Measurements from ENCODE around the gene SENP2.
A peak's percentile ranks its signal among the peaks of the same experiment; 100 is the strongest.

Gene SENP2

DNA sequence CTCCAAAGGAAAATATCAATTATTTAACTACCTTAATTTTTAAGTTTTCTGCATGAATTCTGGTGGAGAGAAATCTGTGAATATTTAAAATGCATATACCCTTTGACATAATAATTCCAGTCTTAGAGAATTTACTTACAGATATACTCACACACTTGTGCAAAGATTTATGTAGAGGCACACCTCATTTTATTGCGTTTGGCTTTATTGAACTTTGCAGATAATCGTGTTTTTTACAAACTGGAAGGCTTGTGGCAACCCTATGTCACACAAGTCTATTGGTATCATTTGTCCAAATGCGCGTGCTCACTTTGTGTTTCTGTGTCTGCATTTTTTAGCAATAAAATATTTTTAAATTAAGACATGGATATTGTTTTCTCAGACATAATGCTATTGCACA is 81.5 kb downstream of the SENP2 start:
- TF ChIP-seq NFIC (IDR thresholded peaks at IDR 0.05) = no peak
- no peak for TF ChIP-seq FOXM1 (IDR thresholded peaks at IDR 0.05; ENCODE audit: borderline replicate concordance, low read depth)
- TF ChIP-seq, protein P1, sequence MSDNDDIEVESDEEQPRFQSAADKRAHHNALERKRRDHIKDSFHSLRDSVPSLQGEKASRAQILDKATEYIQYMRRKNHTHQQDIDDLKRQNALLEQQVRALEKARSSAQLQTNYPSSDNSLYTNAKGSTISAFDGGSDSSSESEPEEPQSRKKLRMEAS (IDR thresholded peaks at IDR 0.05) = no peak
- TF ChIP-seq, protein P2, sequence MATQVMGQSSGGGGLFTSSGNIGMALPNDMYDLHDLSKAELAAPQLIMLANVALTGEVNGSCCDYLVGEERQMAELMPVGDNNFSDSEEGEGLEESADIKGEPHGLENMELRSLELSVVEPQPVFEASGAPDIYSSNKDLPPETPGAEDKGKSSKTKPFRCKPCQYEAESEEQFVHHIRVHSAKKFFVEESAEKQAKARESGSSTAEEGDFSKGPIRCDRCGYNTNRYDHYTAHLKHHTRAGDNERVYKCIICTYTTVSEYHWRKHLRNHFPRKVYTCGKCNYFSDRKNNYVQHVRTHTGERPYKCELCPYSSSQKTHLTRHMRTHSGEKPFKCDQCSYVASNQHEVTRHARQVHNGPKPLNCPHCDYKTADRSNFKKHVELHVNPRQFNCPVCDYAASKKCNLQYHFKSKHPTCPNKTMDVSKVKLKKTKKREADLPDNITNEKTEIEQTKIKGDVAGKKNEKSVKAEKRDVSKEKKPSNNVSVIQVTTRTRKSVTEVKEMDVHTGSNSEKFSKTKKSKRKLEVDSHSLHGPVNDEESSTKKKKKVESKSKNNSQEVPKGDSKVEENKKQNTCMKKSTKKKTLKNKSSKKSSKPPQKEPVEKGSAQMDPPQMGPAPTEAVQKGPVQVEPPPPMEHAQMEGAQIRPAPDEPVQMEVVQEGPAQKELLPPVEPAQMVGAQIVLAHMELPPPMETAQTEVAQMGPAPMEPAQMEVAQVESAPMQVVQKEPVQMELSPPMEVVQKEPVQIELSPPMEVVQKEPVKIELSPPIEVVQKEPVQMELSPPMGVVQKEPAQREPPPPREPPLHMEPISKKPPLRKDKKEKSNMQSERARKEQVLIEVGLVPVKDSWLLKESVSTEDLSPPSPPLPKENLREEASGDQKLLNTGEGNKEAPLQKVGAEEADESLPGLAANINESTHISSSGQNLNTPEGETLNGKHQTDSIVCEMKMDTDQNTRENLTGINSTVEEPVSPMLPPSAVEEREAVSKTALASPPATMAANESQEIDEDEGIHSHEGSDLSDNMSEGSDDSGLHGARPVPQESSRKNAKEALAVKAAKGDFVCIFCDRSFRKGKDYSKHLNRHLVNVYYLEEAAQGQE (IDR thresholded peaks at IDR 0.05; ENCODE audit: low read depth) = no peak
- no peak for TF ChIP-seq EP300 (IDR thresholded peaks at IDR 0.05; ENCODE audit: borderline replicate concordance)
- TF ChIP-seq TEAD4 (IDR thresholded peaks at IDR 0.05) = no peak
- TF ChIP-seq ZBTB7A (IDR thresholded peaks at IDR 0.05; ENCODE audit: low read depth) = no peak
- TF ChIP-seq TAF1 (IDR thresholded peaks at IDR 0.05; ENCODE audit: low read depth) = no peak
- TF ChIP-seq RAD21 (IDR thresholded peaks at IDR 0.05; ENCODE audit: low read depth) = no peak
- TF ChIP-seq YY1 (IDR thresholded peaks at IDR 0.05; ENCODE audit: low read depth) = no peak
- no peak for TF ChIP-seq EGR1 (IDR thresholded peaks at IDR 0.05)
- no peak for TF ChIP-seq CEBPB (IDR thresholded peaks at IDR 0.05)
- no peak for TF ChIP-seq CREB1 (IDR thresholded peaks at IDR 0.05; ENCODE audit: low read depth)
- TF ChIP-seq TCF12 (IDR thresholded peaks at IDR 0.05; ENCODE audit: low read depth) = no peak
- TF ChIP-seq, protein P3, sequence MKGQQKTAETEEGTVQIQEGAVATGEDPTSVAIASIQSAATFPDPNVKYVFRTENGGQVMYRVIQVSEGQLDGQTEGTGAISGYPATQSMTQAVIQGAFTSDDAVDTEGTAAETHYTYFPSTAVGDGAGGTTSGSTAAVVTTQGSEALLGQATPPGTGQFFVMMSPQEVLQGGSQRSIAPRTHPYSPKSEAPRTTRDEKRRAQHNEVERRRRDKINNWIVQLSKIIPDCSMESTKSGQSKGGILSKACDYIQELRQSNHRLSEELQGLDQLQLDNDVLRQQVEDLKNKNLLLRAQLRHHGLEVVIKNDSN (IDR thresholded peaks at IDR 0.05) = no peak

DNA sequence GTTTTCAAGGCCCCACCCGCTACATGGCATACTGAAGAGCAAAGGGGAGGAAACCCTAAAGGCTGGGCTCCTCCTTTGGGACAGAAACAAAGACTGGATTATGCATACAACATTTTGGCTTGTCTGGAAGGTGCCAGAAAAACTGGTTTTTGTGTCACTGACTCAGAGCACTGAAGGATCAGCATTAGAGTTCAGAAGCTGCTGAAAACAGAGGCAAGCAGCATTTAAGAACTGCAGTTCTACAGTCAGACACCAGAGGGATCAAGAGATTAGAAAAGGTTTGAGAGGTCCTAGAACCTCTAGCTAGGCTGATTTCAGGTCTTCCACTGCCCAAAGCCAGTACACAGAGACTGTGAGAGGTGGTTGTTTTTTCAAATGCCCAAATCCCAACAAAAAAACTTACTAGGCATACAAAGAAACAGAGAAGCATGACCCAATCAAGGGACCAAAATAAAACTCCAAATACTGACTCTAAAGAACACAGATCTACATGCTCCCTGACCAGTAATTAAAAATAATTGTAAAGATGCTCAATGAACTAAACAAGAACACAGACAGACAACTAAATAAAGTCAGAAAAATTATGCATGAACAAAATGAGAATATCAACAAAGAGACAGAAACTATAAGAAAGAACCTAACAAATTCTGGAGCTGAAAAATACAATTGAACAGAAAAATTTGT is 91.2 kb downstream of the SENP2 start:
- TF ChIP-seq ZBTB7A (IDR thresholded peaks at IDR 0.05; ENCODE audit: low read depth) (no peak), CEBPB (IDR thresholded peaks at IDR 0.05) (no peak), RAD21 (IDR thresholded peaks at IDR 0.05; ENCODE audit: low read depth) (peak; percentile 86), YY1 (IDR thresholded peaks at IDR 0.05; ENCODE audit: low read depth) (no peak)

DNA sequence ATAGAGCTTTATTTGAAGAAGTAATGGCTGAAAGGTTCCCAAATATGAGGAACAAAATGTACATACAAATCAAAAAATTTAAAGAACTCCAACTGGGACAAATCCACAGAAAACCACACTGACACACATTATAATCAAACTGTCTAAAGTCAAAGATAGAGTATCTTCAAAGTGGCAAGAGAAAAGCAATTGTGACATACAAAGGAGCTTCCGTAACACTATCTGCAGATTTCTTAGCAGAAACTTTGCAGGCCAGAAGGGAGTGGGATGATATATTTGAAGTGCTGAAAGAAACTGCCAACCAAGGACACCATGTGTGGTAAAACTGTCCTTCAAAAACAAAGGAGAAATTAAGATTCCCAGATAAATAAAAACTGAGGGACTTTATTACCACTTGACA is 91.9 kb downstream of the SENP2 start:
- TF ChIP-seq TAF1 (IDR thresholded peaks at IDR 0.05; ENCODE audit: low read depth) (no peak), NFIC (IDR thresholded peaks at IDR 0.05) (no peak), EGR1 (IDR thresholded peaks at IDR 0.05) (no peak), CREB1 (IDR thresholded peaks at IDR 0.05; ENCODE audit: low read depth) (no peak), CEBPB (IDR thresholded peaks at IDR 0.05) (no peak), YY1 (IDR thresholded peaks at IDR 0.05; ENCODE audit: low read depth) (no peak), TEAD4 (IDR thresholded peaks at IDR 0.05) (no peak), TCF12 (IDR thresholded peaks at IDR 0.05; ENCODE audit: low read depth) (no peak), FOXM1 (IDR thresholded peaks at IDR 0.05; ENCODE audit: borderline replicate concordance, low read depth) (no peak), EP300 (IDR thresholded peaks at IDR 0.05; ENCODE audit: borderline replicate concordance) (no peak), RAD21 (IDR thresholded peaks at IDR 0.05; ENCODE audit: low read depth) (no peak), ZBTB7A (IDR thresholded peaks at IDR 0.05; ENCODE audit: low read depth) (no peak)
- TF ChIP-seq, protein P1 (IDR thresholded peaks at IDR 0.05) = no peak
- TF ChIP-seq, protein P2 (IDR thresholded peaks at IDR 0.05; ENCODE audit: low read depth) = no peak
- TF ChIP-seq, protein P3 (IDR thresholded peaks at IDR 0.05) = no peak

DNA sequence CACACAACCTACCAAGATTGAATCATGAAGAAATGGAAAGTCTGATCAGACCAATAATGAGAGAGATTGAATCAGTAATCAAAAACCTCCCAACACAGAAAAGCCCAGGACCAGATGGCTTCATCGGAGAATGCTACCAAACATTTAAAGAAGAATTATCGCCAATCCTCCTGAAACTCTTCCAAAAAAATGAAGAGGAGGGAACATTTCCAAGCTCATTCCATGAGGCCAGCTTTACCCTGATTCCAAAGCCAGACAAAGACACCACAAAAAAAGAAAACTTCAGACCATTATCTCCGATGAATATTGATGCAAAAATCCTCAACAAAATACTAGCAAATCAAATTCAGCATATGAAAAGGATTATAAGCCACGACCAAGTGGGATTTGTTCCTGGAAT is 94.1 kb downstream of the SENP2 start:
- no peak for TF ChIP-seq RAD21 (IDR thresholded peaks at IDR 0.05; ENCODE audit: low read depth)
- TF ChIP-seq EP300 (IDR thresholded peaks at IDR 0.05; ENCODE audit: borderline replicate concordance) = no peak
- TF ChIP-seq EGR1 (IDR thresholded peaks at IDR 0.05) = no peak
- TF ChIP-seq, protein P3 (IDR thresholded peaks at IDR 0.05) = no peak
- no peak for TF ChIP-seq YY1 (IDR thresholded peaks at IDR 0.05; ENCODE audit: low read depth)
- TF ChIP-seq NFIC (IDR thresholded peaks at IDR 0.05) = no peak
- TF ChIP-seq TAF1 (IDR thresholded peaks at IDR 0.05; ENCODE audit: low read depth) = no peak
- TF ChIP-seq, protein P2 (IDR thresholded peaks at IDR 0.05; ENCODE audit: low read depth) = no peak
- no peak for TF ChIP-seq FOXM1 (IDR thresholded peaks at IDR 0.05; ENCODE audit: borderline replicate concordance, low read depth)
- no peak for TF ChIP-seq TEAD4 (IDR thresholded peaks at IDR 0.05)
- TF ChIP-seq TCF12 (IDR thresholded peaks at IDR 0.05; ENCODE audit: low read depth) = no peak
- TF ChIP-seq CREB1 (IDR thresholded peaks at IDR 0.05; ENCODE audit: low read depth) = no peak
- TF ChIP-seq, protein P1 (IDR thresholded peaks at IDR 0.05) = no peak
- no peak for TF ChIP-seq CEBPB (IDR thresholded peaks at IDR 0.05)
- TF ChIP-seq ZBTB7A (IDR thresholded peaks at IDR 0.05; ENCODE audit: low read depth) = no peak

All from Ishikawa (cell line).